Stimulated activated CD8-positive, alpha-beta memory T cell treated with anti-CD3 and anti-CD28 coated beads, Interleukin-12 subunit alpha, Interleukin-12 subunit beta, amount 100 ng/mL, for 24 hours (primary cell): Measurements from ENCODE around the gene ANKS1A.

Source experiments
- DNase-seq: peaks from one replicate; pipeline ENCODE4 v3.0.0-alpha.2; 2020; ENCODE audit errors: extremely low read depth

Gene ANKS1A

DNA sequence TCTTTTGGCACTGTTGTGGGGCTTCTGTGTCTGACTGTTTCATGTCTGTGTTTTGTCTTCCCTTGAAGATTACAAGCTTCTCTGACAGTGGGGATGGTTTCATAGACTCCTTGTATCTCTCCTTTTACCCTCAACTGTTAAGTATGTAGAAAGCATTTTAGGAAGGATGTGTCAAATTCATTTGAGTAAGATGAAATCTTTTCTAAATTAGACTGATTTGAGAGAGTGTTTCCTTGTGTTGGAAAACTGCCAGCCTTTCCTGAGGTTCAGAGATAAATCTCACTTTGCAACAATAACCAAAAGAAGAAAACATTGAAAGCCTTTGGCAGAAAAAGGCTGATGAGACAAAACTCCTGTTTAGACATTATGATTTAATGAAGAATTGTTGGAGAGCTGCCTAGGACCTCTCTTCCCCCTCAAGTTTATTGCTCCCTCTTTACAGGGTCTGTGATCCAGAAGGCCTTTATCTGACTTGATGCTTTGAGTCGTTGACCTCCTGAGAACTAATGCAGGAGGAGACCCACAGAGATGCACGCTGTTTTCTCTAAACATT, 68.3 kb downstream of the ANKS1A start:
- DNase-seq: no peak

GRCh38 chr6:34958734-34959133, 69.7 kb downstream of the ANKS1A start:
- no peak for DNase-seq

DNA sequence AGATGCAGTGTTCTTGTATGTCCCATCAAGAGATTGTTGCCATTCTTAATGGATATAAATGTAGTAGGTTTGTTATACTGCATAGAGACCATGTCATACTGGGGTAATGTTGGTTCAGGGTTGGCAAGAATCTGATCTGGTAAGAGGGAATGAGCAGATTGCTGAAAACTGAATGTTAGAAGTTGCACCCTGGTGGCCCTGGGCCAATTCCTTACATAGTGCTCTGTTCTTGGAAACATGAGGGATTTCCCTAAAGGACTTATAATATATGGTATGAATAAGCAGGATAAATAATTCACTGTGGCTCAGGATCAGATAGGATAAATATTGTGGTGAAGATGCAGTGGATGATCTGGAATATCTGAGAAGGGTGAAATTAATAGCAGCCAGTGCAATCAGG, 70.2 kb downstream of the ANKS1A start:
- DNase-seq: no peak

DNA sequence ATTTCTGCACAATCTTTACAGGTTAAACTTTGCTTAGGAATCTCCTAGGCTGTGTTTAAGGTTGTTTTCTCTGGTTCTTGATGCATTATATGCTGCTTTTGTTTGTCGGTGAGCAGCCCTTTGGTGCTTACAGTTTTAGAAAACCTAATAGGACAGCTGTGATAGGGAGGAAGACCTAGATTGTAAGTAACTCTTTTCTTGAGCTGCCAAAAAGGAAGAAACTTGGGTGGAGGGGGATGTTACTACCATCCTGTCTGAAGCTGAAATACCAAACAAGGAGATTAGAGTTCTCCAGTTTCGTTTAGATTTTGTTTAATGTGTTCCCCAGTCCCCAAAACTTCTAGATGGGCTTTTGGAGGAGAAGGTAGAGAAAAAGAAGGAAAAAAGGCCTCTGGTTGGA, 72.0 kb downstream of the ANKS1A start:
- DNase-seq: no peak

DNA sequence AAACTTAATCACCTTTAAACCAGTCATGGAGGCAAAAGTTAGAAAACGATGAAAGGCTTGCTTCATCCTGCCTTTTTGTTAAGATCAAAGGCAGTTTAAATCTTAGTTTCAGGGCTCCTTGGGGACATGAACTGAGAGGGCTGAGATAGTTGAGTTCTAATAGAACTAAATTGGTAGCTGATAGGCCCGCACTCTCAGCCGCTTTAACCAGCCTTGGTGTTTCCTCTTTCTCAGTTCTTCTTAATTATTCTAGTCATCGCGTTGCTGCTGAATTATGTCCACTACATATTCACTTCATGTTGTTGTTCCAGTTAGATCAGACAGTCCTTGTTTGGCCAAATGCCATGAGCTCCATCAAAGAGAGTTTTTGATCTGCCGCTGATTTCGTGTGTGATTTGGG, 72.5 kb downstream of the ANKS1A start:
- no peak for DNase-seq

- DNase-seq: no peak
Measured at GRCh38 chr6:34964564-34964963, 75.5 kb downstream of the ANKS1A start.

- DNase-seq: no peak
Measured at GRCh38 chr6:34967461-34967860, 78.4 kb downstream of the ANKS1A start.

GRCh38 chr6:34969662-34970265, 80.7 kb downstream of the ANKS1A start:
- no peak for DNase-seq

GRCh38 chr6:34970488-34970887, 81.4 kb downstream of the ANKS1A start:
- DNase-seq: no peak

DNA sequence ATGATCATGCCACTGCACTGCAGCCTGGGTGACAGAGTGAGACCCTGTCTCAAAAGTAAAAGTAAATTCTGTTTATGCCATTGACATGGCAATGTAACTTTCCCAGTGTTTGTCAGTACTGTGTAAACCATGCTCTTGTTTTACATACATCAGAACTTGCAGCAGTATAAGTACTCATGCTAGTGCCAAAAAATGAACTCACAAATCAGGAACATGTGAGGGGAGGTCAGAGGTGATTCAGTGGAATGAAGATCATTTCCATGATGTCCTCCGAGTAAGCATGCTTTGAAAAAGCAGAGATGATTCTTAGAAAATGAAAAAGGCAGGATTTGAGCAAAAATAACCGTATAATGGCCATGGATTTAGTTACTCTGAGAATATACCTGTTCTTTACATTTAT, 81.9 kb downstream of the ANKS1A start:
- no peak for DNase-seq

- DNase-seq: no peak
Measured at GRCh38 chr6:34973547-34974248, 84.6 kb downstream of the ANKS1A start.

GRCh38 chr6:34974249-34974642, 85.2 kb downstream of the ANKS1A start:
- no peak for DNase-seq

DNA sequence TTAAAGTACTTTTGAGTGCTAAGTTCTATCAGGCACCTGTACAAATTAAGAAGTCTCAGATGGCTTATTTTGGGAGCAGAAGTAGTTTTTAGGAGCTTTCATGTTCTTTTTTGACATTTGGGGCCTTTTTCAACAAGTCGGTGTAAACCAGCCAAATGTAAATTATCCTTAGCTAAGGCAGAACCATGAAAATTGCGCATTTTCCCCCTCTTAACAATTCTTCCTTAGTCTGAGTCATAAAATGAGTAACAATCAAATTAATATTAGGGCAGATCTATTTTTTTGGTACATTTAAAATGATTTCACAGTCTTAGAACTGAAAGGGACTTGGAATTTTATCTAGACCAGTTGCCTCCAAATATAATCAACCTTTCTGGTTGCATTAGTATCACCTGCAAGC, 87.2 kb downstream of the ANKS1A start:
- DNase-seq: no peak

- no peak for DNase-seq
Measured at GRCh38 chr6:34979218-34979617, 90.2 kb downstream of the ANKS1A start.

DNA sequence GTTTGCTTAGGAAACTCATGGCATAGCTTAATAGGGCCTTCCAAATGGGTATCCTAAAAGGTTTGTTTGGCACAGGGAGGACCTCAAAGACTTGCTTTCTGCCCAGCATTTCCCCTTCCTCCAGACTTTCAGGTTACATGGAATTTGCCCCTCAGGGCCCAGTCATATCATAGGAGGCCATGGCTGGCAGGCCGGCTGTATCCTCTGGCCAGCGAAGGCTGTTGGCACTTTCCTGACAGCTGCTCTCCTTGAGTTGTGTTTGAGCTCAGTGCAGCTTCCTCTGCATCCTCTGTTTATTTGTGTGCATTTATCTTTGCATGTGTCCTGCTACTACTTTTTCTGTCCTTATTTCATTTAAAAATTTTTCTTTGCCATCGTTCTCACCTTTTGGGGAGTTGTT, 90.9 kb downstream of the ANKS1A start:
- DNase-seq: no peak

- no peak for DNase-seq
Measured at GRCh38 chr6:34981366-34981765, 92.3 kb downstream of the ANKS1A start.

DNA sequence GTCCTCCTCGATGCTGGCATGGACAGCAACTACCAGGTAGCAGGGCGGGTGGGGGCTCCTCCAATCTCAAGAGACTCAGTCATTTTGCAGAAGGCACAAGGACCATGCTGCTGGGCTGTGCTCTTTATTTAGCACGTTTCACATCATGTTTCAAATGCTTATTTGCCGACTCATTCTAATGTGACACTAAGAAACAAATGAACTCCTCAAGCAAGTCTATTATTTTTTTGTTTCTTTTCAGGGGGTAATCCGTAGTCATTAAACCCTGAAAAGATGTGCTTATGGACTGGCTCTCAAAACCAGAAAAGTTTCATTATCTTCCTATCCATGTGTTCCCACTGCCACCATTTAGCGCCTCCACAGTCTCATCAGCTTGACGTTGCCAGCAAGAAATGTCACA, 92.9 kb downstream of the ANKS1A start:
- no peak for DNase-seq

- no peak for DNase-seq
Measured at GRCh38 chr6:34982424-34982852, 93.4 kb downstream of the ANKS1A start.

DNA sequence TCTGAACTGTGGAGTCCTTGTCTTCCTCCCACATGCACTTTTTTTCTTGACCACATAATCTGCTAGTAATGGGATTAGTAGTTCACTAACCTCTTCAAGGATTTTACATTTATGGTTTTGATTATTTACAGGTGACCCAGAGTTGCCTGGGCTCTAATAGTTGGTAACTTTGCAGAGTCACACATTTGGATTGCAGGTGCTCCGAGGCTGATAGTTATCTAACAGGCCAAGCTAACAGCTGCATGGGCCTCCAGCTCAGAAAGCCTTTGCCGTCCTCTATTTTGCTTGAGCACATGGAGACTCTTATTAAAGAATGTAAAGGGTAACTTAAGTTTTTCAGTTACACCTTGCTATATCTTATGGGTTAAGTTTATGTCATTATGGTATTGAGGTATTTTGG, 95.4 kb downstream of the ANKS1A start:
- no peak for DNase-seq

- no peak for DNase-seq
Measured at GRCh38 chr6:34985236-34985635, 96.2 kb downstream of the ANKS1A start.

DNA sequence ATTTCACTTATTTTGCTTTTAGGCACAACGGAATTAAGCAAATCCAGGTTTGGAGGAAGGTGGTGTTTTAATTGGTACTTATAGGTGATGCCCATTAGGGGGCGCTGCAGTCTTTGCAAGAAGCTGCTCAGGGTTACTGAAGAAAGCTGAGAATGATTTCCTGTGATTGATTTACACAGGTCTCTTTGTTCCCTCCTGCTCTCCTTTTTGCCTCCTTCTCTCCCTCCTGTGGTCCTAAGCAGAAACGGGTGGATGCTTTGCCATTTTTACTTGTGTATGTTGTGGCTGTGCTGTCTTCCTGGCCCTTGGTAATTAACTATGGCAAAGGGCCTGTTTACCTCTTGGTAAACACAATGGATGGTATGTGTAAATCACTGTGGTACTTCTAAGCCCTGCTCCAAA, 97.8 kb downstream of the ANKS1A start:
- peak; percentile 10 for DNase-seq

- no peak for DNase-seq
Measured at GRCh38 chr6:34987506-34987905, 98.5 kb downstream of the ANKS1A start.

DNA sequence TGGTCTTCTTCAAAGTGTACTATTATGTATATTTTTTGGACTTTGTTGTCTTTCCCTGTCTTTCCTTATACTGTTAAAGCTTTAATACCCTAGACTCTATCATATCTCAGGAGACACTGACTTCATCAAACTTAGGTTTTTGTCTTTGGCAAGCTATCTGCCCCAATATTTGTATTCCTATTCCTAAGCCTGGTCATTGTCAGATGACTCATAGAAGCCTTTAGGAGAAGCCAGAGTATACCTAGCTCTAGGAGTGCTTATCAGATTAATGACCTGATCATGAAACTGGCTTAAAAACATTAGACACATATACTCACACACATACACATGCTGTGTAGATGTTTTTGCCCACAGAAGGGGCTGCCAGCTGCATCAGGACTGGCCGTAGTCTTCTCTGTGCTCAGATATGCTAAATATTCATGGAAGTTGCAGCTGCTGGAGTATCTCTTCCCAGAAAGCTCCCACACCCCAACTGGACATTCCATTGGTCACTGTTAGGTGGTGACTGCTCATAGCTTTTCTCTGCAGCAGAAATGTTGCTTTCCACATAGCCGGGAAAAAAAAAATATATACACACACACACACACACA, 102.0 kb downstream of the ANKS1A start:
- DNase-seq: no peak
